HCT116 (cell line): ENCODE measurements around the gene SSRP1. TPM values are rescaled to one million over a fixed set of nuclear protein-coding genes. Genes with fewer than 3 reads are reported as not detected.

ENCODE experiments used
- ATAC-seq: fragments of 200-7000 bp; cut with Tn5 transposase; 2 replicates; pipeline ENCODE4 v1.9.1; 2020; ENCODE audit warnings: mild to moderate bottlenecking, moderate library complexity
- BruUV-seq: library from RNA; stranded (reverse); fragments of 400-500 nt; replicated peaks from 2 replicates; lab custom pipeline; 2021; lab: Mats Ljungman, UMichigan
- CTCF ChIA-PET: fragments of 300-600 bp; sonication (Branson Sonifier 250); formaldehyde crosslinking; loops from one replicate; lab custom pipeline; 2021; ENCODE audit warnings: antibody characterized with exemption; lab: Charles Lee
- POLR2A ChIA-PET: fragments of 300-600, 350-600 bp; sonication (Branson Sonifier 250); formaldehyde crosslinking; loops from one replicate; lab custom pipeline; 2021; ENCODE audit warnings: antibody characterized with exemption; lab: Charles Lee
- RAD21 ChIA-PET, 2 experiments: fragments of 300-600 bp; sonication (Branson Sonifier 250); formaldehyde crosslinking; loops; one replicate each; lab custom pipeline; 2023; ENCODE audit warnings: low total read pairs in 2 of 2; ENCODE audit not compliant: uncharacterized antibody in 2 of 2, unreplicated experiment in 2 of 2, low non-redundant PET in 1 of 2; lab: Charles Lee
- DNase-seq: peaks from one replicate; pipeline ENCODE4 v3.0.0-alpha.2; 2010; ENCODE audit warnings: low read depth, low spot score
- H2AFZ ChIP-seq: fragments of 200-600 bp; shearing (Covaris generic), sonication (generic); 2 replicates; pipeline ENCODE4 v1.6.1; 2017; ENCODE audit warnings: low read depth, mixed run types, mixed read lengths, antibody characterized with exemption, low read length; ENCODE audit not compliant: poor library complexity, severe bottlenecking
- H3K27ac ChIP-seq: 2 replicates; pipeline ENCODE4 v1.5.1; 2012; ENCODE audit warnings: low read depth, low read length
- H3K27me3 ChIP-seq: fragments of 200-600 bp; sonication (generic); 2 replicates; pipeline ENCODE4 v1.6.1; 2016; ENCODE audit warnings: mixed run types, low read length, mixed read lengths; ENCODE audit not compliant: insufficient read depth
- H3K36me3 ChIP-seq, 2 experiments: fragments of 200-500 bp in 1 of 2; fragments of 200-600 bp in 1 of 2; sonication (Bioruptor generic) in 1 of 2; sonication (generic) in 1 of 2; 2 replicates each; pipeline versions ENCODE4 v1.5.1 to v1.6.1; 2014 to 2016; ENCODE audit warnings: low read length in 2 of 2, inconsistent platforms in 1 of 2, mixed read lengths in 1 of 2, mixed run types in 1 of 2; ENCODE audit not compliant: insufficient read depth in 2 of 2, control insufficient read depth in 1 of 2
- H3K4me1 ChIP-seq, 2 experiments: fragments of 200-600 bp in 1 of 2; sonication (generic) in 1 of 2; 2 replicates each; pipeline versions ENCODE4 v1.5.1 to v1.6.1; 2012 to 2017; ENCODE audit warnings: low read length in 2 of 2, inconsistent platforms in 1 of 2, mild to moderate bottlenecking in 1 of 2, mixed read lengths in 1 of 2, mixed run types in 1 of 2, moderate library complexity in 1 of 2; ENCODE audit not compliant: insufficient read depth in 2 of 2, control insufficient read depth in 1 of 2
- H3K4me2 ChIP-seq: fragments of 200-600 bp; sonication (generic); 2 replicates; pipeline ENCODE4 v1.6.1; 2017; ENCODE audit warnings: mixed run types, low read length, mixed read lengths
- H3K4me3 ChIP-seq, 2 experiments: fragments of 200-600 bp in 1 of 2; sonication (generic) in 1 of 2; replicated peaks in 1 of 2; 2 replicates each; pipeline ENCODE4 v1.5.1; 2011 to 2016; ENCODE audit warnings: low read length in 2 of 2, control low read depth in 1 of 2, low read depth in 1 of 2, mild to moderate bottlenecking in 1 of 2, mixed read lengths in 1 of 2, mixed run types in 1 of 2
- H3K79me2 ChIP-seq: fragments of 200-600 bp; sonication (generic); 2 replicates; pipeline ENCODE4 v1.6.1; 2017; ENCODE audit warnings: mild to moderate bottlenecking, mixed run types, low read length, moderate library complexity, mixed read lengths; ENCODE audit not compliant: insufficient read depth
- H3K9ac ChIP-seq: fragments of 200-600 bp; sonication (generic); 2 replicates; pipeline ENCODE4 v1.6.1; 2016; ENCODE audit warnings: low read length, mixed read lengths
- H3K9me2 ChIP-seq: fragments of 200-600 bp; sonication (generic), shearing (Covaris generic); 2 replicates; pipeline ENCODE4 v1.6.1; 2017; ENCODE audit warnings: mixed run types, mild to moderate bottlenecking, moderate library complexity; ENCODE audit not compliant: insufficient read depth
- H3K9me3 ChIP-seq, 2 experiments: fragments of 200-500 bp in 1 of 2; fragments of 200-600 bp in 1 of 2; sonication (Bioruptor generic) in 1 of 2; sonication (generic) in 1 of 2; 2 replicates each; pipeline ENCODE4 v1.6.1; 2014 to 2017; ENCODE audit warnings: low read length in 2 of 2, mixed read lengths in 2 of 2, inconsistent platforms in 1 of 2, low read depth in 1 of 2, mild to moderate bottlenecking in 1 of 2, mixed run types in 1 of 2, moderate library complexity in 1 of 2; ENCODE audit not compliant: control insufficient read depth in 1 of 2, insufficient read depth in 1 of 2
- H4K20me1 ChIP-seq: fragments of 200-600 bp; sonication (generic), shearing (Covaris generic); 2 replicates; pipeline ENCODE4 v1.6.1; 2017; ENCODE audit warnings: mixed run types, mild to moderate bottlenecking, moderate library complexity; ENCODE audit not compliant: insufficient read depth
- ATF3 ChIP-seq: IDR thresholded peaks from 2 replicates; pipeline ENCODE4 v1.6.1; 2012
- CEBPB ChIP-seq: IDR thresholded peaks from 2 replicates; pipeline ENCODE4 v1.6.1; 2012; ENCODE audit warnings: low read depth
- EGR1 ChIP-seq: IDR thresholded peaks from 2 replicates; pipeline ENCODE4 v1.6.1; 2012; ENCODE audit warnings: low read depth
- ELF1 ChIP-seq: IDR thresholded peaks from 2 replicates; pipeline ENCODE4 v1.6.1; 2012; ENCODE audit warnings: low read depth, borderline replicate concordance
- EZH2phosphoT487 ChIP-seq: fragments of 200-600 bp; IDR thresholded peaks from 2 replicates; pipeline ENCODE4 v1.6.1; 2018; ENCODE audit warnings: antibody characterized with exemption, borderline replicate concordance
- FOSL1 ChIP-seq: IDR thresholded peaks from 2 replicates; pipeline ENCODE4 v1.6.1; 2012; ENCODE audit warnings: low read depth
- JUND ChIP-seq: IDR thresholded peaks from 2 replicates; pipeline ENCODE4 v1.6.1; 2012
- POLR2A ChIP-seq: IDR thresholded peaks from 2 replicates; pipeline ENCODE4 v1.7.0; 2011; ENCODE audit warnings: borderline replicate concordance; ENCODE audit not compliant: insufficient read depth, insufficient read length; ENCODE audit errors: extremely low read depth
- POLR2AphosphoS5 ChIP-seq: IDR thresholded peaks from 2 replicates; pipeline ENCODE4 v1.6.1; 2011; ENCODE audit warnings: mild to moderate bottlenecking, low read depth, low read length, moderate library complexity
- RAD21 ChIP-seq: IDR thresholded peaks from 2 replicates; pipeline ENCODE4 v1.6.1; 2012; ENCODE audit warnings: low read depth, mild to moderate bottlenecking
- SP1 ChIP-seq: IDR thresholded peaks from 2 replicates; pipeline ENCODE4 v1.6.1; 2012; ENCODE audit warnings: low read depth
- SRF ChIP-seq: IDR thresholded peaks from 2 replicates; pipeline ENCODE4 v1.6.1; 2012; ENCODE audit warnings: low read depth
- TCF7L2 ChIP-seq: IDR thresholded peaks from 2 replicates; pipeline ENCODE4 v1.7.0; 2011; ENCODE audit warnings: borderline replicate concordance, inconsistent platforms; ENCODE audit not compliant: insufficient read depth, insufficient read length; ENCODE audit errors: extremely low read depth
- YY1 ChIP-seq: IDR thresholded peaks from 2 replicates; pipeline ENCODE4 v1.6.1; 2011; ENCODE audit warnings: low read length, low read depth, moderate library complexity, mild to moderate bottlenecking; ENCODE audit not compliant: insufficient replicate concordance; ENCODE audit errors: extremely low read depth
- ZBTB33 ChIP-seq: IDR thresholded peaks from 2 replicates; pipeline ENCODE4 v1.6.1; 2011; ENCODE audit warnings: mild to moderate bottlenecking, low read length, moderate library complexity; ENCODE audit not compliant: insufficient replicate concordance; ENCODE audit errors: extremely low read depth
- ZFX ChIP-seq: fragments of 450-650 bp; IDR thresholded peaks from 2 replicates; pipeline ENCODE4 v1.6.1; 2017
- ZNF274 ChIP-seq: fragments of 200-500 bp; sonication (Bioruptor generic); IDR thresholded peaks from 2 replicates; pipeline ENCODE4 v1.6.1; 2014; ENCODE audit warnings: mild to moderate bottlenecking, low read depth, low read length, inconsistent platforms
- intact Hi-C: fragments of 100-400 bp; cut with micrococcal nuclease; formaldehyde crosslinking; loops from 2 replicates; pipeline ENCODE4 v1.10.0; 2022
- total RNA-seq: library from RNA; stranded (reverse); gene quantifications from one replicate; pipeline ENCODE4 v1.2.1, GENCODE V29; 2021; ENCODE audit not compliant: unreplicated experiment
- TF ChIP-seq, protein P1 (sequence below), 3 experiments: fragments of 200-600 bp in 1 of 3; sonication (generic) in 1 of 3; IDR thresholded peaks in 2 of 3; conservative IDR thresholded peaks in 1 of 3; 2 replicates each; pipeline ENCODE4 v1.5.1; 2012 to 2017; ENCODE audit warnings: low read depth in 2 of 3, low read length in 2 of 3, antibody characterized with exemption in 1 of 3, borderline replicate concordance in 1 of 3, control low read depth in 1 of 3, mild to moderate bottlenecking in 1 of 3, mixed read lengths in 1 of 3, mixed run types in 1 of 3, moderate library complexity in 1 of 3; ENCODE audit not compliant: insufficient read depth in 1 of 3
- TF ChIP-seq, protein P2 (sequence below): IDR thresholded peaks from 2 replicates; pipeline ENCODE4 v1.6.1; 2012
- TF ChIP-seq, protein P3 (sequence below): IDR thresholded peaks from 2 replicates; pipeline ENCODE4 v1.6.1; 2012; ENCODE audit warnings: low read depth

SSRP1 gene
- total RNA-seq, 1 experiment from 2014 or later = 260 TPM

DNA sequence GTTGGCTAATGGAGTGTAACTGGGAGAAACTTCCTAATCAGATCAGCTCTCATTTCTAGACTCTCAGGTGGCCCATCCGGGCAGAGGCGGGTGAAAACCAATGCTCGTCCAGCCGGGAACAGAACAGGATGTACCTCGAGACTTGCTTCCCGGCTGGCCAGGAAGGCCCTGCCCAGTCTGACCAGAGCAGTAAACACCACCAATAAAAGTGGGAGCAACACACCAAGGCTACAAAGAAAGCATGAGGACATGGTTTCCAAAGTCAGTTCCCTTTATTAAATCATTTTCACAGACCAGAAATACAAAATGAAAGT is 10.0 kb downstream of the SSRP1 start:
- H3K9me3 ChIP-seq = no peaks in the 10 kb centered on the region
- DNase-seq (no peak), ATAC-seq (no peak)
- peaks cover 37 to 54% of the 10 kb centered on the region in 2 experiments for H3K36me3 ChIP-seq
- peaks cover 57% of the 10 kb centered on the region for H3K79me2 ChIP-seq
- ChIA-PET POLR2A (interaction anchor here (0.7 to 6.5 kb wide), 6 partner anchors 10 to 460 kb away, joined by 3 to 42 read pairs (median 4); partner anchors contain the start of gene SSRP1), CTCF (interaction anchor here (1.1 to 1.3 kb wide), 3 partner anchors 10 to 24 kb away, joined by 3 to 4 read pairs (median 4); partner anchors contain the start of gene SSRP1), RAD21 (no interaction called here)
- BruUV-seq = no TSS peak
- H3K4me2 ChIP-seq = peak overlapping the region; percentile 96
- H3K4me1 ChIP-seq = peaks cover 33 to 53% of the 10 kb centered on the region in 2 experiments
- peak overlapping the region; percentile 78 for H3K27ac ChIP-seq
- no peak for TF ChIP-seq ATF3
- TF ChIP-seq CEBPB = no peak
- TF ChIP-seq FOSL1 = no peak
- TF ChIP-seq ZFX = no peak
- no peak for TF ChIP-seq JUND
- no peak for TF ChIP-seq SP1
- TF ChIP-seq YY1 = no peak
- no peak for TF ChIP-seq EGR1
- TF ChIP-seq EZH2phosphoT487 = no peak
- TF ChIP-seq, protein P1, sequence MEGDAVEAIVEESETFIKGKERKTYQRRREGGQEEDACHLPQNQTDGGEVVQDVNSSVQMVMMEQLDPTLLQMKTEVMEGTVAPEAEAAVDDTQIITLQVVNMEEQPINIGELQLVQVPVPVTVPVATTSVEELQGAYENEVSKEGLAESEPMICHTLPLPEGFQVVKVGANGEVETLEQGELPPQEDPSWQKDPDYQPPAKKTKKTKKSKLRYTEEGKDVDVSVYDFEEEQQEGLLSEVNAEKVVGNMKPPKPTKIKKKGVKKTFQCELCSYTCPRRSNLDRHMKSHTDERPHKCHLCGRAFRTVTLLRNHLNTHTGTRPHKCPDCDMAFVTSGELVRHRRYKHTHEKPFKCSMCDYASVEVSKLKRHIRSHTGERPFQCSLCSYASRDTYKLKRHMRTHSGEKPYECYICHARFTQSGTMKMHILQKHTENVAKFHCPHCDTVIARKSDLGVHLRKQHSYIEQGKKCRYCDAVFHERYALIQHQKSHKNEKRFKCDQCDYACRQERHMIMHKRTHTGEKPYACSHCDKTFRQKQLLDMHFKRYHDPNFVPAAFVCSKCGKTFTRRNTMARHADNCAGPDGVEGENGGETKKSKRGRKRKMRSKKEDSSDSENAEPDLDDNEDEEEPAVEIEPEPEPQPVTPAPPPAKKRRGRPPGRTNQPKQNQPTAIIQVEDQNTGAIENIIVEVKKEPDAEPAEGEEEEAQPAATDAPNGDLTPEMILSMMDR (IDR thresholded peaks at IDR 0.05 in 2 of 3, conservative IDR thresholded peaks at IDR 0.05 in 1 of 3; ENCODE audit: borderline replicate concordance in 1 of 3, insufficient read depth in 1 of 3, low read depth in 2 of 3, low read length in 2 of 3) = no peak
- TF ChIP-seq ZBTB33 = no peak
- no peak for TF ChIP-seq ZNF274
- no peak for TF ChIP-seq TCF7L2
- TF ChIP-seq POLR2AphosphoS5 = no peak
- TF ChIP-seq POLR2A = no peak
- TF ChIP-seq SRF = no peak
- no peak for TF ChIP-seq RAD21
- TF ChIP-seq, protein P2, sequence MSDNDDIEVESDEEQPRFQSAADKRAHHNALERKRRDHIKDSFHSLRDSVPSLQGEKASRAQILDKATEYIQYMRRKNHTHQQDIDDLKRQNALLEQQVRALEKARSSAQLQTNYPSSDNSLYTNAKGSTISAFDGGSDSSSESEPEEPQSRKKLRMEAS = no peak
- TF ChIP-seq ELF1 = no peak
- TF ChIP-seq, protein P3, sequence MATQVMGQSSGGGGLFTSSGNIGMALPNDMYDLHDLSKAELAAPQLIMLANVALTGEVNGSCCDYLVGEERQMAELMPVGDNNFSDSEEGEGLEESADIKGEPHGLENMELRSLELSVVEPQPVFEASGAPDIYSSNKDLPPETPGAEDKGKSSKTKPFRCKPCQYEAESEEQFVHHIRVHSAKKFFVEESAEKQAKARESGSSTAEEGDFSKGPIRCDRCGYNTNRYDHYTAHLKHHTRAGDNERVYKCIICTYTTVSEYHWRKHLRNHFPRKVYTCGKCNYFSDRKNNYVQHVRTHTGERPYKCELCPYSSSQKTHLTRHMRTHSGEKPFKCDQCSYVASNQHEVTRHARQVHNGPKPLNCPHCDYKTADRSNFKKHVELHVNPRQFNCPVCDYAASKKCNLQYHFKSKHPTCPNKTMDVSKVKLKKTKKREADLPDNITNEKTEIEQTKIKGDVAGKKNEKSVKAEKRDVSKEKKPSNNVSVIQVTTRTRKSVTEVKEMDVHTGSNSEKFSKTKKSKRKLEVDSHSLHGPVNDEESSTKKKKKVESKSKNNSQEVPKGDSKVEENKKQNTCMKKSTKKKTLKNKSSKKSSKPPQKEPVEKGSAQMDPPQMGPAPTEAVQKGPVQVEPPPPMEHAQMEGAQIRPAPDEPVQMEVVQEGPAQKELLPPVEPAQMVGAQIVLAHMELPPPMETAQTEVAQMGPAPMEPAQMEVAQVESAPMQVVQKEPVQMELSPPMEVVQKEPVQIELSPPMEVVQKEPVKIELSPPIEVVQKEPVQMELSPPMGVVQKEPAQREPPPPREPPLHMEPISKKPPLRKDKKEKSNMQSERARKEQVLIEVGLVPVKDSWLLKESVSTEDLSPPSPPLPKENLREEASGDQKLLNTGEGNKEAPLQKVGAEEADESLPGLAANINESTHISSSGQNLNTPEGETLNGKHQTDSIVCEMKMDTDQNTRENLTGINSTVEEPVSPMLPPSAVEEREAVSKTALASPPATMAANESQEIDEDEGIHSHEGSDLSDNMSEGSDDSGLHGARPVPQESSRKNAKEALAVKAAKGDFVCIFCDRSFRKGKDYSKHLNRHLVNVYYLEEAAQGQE = no peak
- H3K4me3 ChIP-seq = peak overlapping the region; percentile 54 to 75
- H3K9ac ChIP-seq = peak overlapping the region; percentile 63
- no peak overlapping the region for H2AFZ ChIP-seq
- H4K20me1 ChIP-seq = no peaks in the 10 kb centered on the region
- no peaks in the 10 kb centered on the region for H3K9me2 ChIP-seq
- intact Hi-C loops = loop anchor here (1.0 kb wide), 1 partner anchor 10 kb away; the partner anchor contains the start of gene SSRP1
- no peaks in the 10 kb centered on the region for H3K27me3 ChIP-seq
